GM23338 (cell line): Measurements from ENCODE around the gene HIVEP2. TPM values are rescaled to one million over a fixed set of nuclear protein-coding genes. Genes with fewer than 3 reads are reported as not detected.
A peak's percentile ranks its signal among the peaks of the same experiment; 100 is the strongest.

ENCODE experiments used
- ATAC-seq: fragments of 200-7000 bp; cut with Tn5 transposase; 3 replicates; pipeline ENCODE4 v1.9.1; 2020
- DNase-seq: peaks from one replicate; pipeline ENCODE4 v3.0.0-alpha.2; 2015; ENCODE audit warnings: low spot score
- H2AFZ ChIP-seq: fragments of 200-600 bp; sonication (generic); 2 replicates; pipeline ENCODE4 v1.8.0; 2016; ENCODE audit warnings: antibody characterized with exemption, mild to moderate bottlenecking, moderate library complexity
- H3F3A ChIP-seq: fragments of 200-600 bp; sonication (generic); replicated peaks from 2 replicates; pipeline ENCODE4 v1.8.0; 2017; ENCODE audit warnings: antibody characterized with exemption, mixed run types, low read depth
- H3K27ac ChIP-seq: fragments of 200-600 bp; sonication (generic); 2 replicates; pipeline ENCODE4 v1.6.1; 2016; ENCODE audit warnings: low read depth
- H3K27me3 ChIP-seq: fragments of 200-600 bp; sonication (generic); 2 replicates; pipeline ENCODE4 v1.8.0; 2016; ENCODE audit warnings: mild to moderate bottlenecking, mixed run types, moderate library complexity; ENCODE audit not compliant: insufficient read depth
- H3K36me3 ChIP-seq: fragments of 200-600 bp; sonication (generic); 2 replicates; pipeline ENCODE4 v1.8.0; 2016; ENCODE audit warnings: mild to moderate bottlenecking; ENCODE audit not compliant: insufficient read depth
- H3K4me1 ChIP-seq: fragments of 200-600 bp; sonication (generic); 2 replicates; pipeline ENCODE4 v1.8.0; 2016; ENCODE audit warnings: mild to moderate bottlenecking, moderate library complexity; ENCODE audit not compliant: insufficient read depth
- H3K4me2 ChIP-seq: fragments of 200-600 bp; sonication (generic); 2 replicates; pipeline ENCODE4 v1.7.1; 2017; ENCODE audit warnings: mixed run types
- H3K4me3 ChIP-seq: fragments of 200-600 bp; sonication (generic); 2 replicates; pipeline ENCODE4 v1.6.1; 2016; ENCODE audit warnings: mixed run types
- H3K79me2 ChIP-seq: fragments of 200-600 bp; sonication (generic); replicated peaks from 2 replicates; pipeline ENCODE4 v1.8.0; 2017; ENCODE audit warnings: mild to moderate bottlenecking; ENCODE audit not compliant: insufficient read depth
- H3K9me2 ChIP-seq: fragments of 200-600 bp; sonication (generic); 2 replicates; pipeline ENCODE4 v1.8.0; 2017; ENCODE audit not compliant: insufficient read depth
- H4K20me1 ChIP-seq: fragments of 200-600 bp; sonication (generic); replicated peaks from 2 replicates; pipeline ENCODE4 v1.8.0; 2017; ENCODE audit warnings: mild to moderate bottlenecking; ENCODE audit not compliant: insufficient read depth
- H3K27ac Mint-ChIP-seq: 2 replicates; pipeline ENCODE4 v1.8.0; 2020; ENCODE audit warnings: inconsistent platforms, mild to moderate bottlenecking, moderate library complexity, mixed read lengths
- H3K27me3 Mint-ChIP-seq: 3 replicates; pipeline ENCODE4 v1.8.0; 2022; ENCODE audit warnings: low read depth, mild to moderate bottlenecking, moderate library complexity, mixed read lengths, inconsistent platforms; ENCODE audit not compliant: insufficient read depth, poor library complexity
- H3K36me3 Mint-ChIP-seq: 3 replicates; pipeline ENCODE4 v1.8.0; 2021; ENCODE audit warnings: low read depth, mild to moderate bottlenecking, inconsistent platforms, moderate library complexity, mixed read lengths
- H3K4me1 Mint-ChIP-seq: 3 replicates; pipeline ENCODE4 v1.8.0; 2020; ENCODE audit warnings: mild to moderate bottlenecking, inconsistent platforms, mixed read lengths
- H3K4me3 Mint-ChIP-seq: 3 replicates; pipeline ENCODE4 v1.8.0; 2021; ENCODE audit warnings: moderate library complexity, mild to moderate bottlenecking, inconsistent platforms, mixed read lengths
- H3K9me3 Mint-ChIP-seq: 3 replicates; pipeline ENCODE4 v1.8.0; 2020; ENCODE audit warnings: moderate library complexity, mild to moderate bottlenecking, inconsistent platforms, mixed read lengths
- CTCF ChIP-seq, 2 experiments: fragments of 200-600 bp in 1 of 2; sonication (generic) in 1 of 2; conservative IDR thresholded peaks; 2 replicates each; pipeline versions ENCODE4 v1.5.1 to v1.6.1; 2016 to 2017; ENCODE audit warnings: antibody characterized with exemption in 2 of 2, low read depth in 2 of 2, mild to moderate bottlenecking in 2 of 2, moderate library complexity in 1 of 2
- ETS1 ChIP-seq: IDR thresholded peaks from 2 replicates; pipeline ENCODE4 v1.6.1; 2016; ENCODE audit warnings: antibody characterized with exemption
- EZH2 ChIP-seq: fragments of 200-600 bp; sonication (generic); IDR thresholded peaks from one replicate; pipeline ENCODE4 v1.8.0; 2017; ENCODE audit warnings: antibody characterized with exemption, mild to moderate bottlenecking, low read depth; ENCODE audit not compliant: unreplicated experiment
- EZH2phosphoT487 ChIP-seq: fragments of 200-600 bp; sonication (generic); IDR thresholded peaks from one replicate; pipeline ENCODE4 v1.8.1; 2018; ENCODE audit warnings: antibody characterized with exemption; ENCODE audit not compliant: unreplicated experiment
- JUNB ChIP-seq: IDR thresholded peaks from one replicate; pipeline ENCODE4 v1.6.1; 2016; ENCODE audit warnings: antibody characterized with exemption; ENCODE audit not compliant: unreplicated experiment
- STAT1 ChIP-seq: IDR thresholded peaks from one replicate; pipeline ENCODE4 v1.6.1; 2016; ENCODE audit warnings: antibody characterized with exemption; ENCODE audit not compliant: unreplicated experiment
- ZNF462 ChIP-seq: fragments of 250-450 bp; sonication (Bioruptor Pico); IDR thresholded peaks from 2 replicates; pipeline ENCODE4 v1.5.0; 2020; ENCODE audit warnings: mild to moderate bottlenecking, moderate library complexity
- polyA plus RNA-seq: library from polyadenylated mRNA; unstranded; fragments of >200 nt; fragmentation: Nextera tagmentation; extraction: Ambion mirVana; gene quantifications from 2 replicates; pipeline ENCODE4 v1.2.1, GENCODE V29; 2016
- total RNA-seq: library from RNA; depleted of rRNA; stranded (reverse); fragments of >200 nt; shearing (Covaris generic); gene quantifications from 2 replicates; pipeline ENCODE4 v1.2.3, GENCODE V29; 2014

The HIVEP2 gene
- total and polyA plus RNA-seq, 2 experiments from 2014 or later: 1.5 to 7.4 TPM

GRCh38 chr6:142722841-142723240 lies 222.1 kb downstream of the HIVEP2 start:
- no peaks in the 10 kb centered on the region for H3K4me1 Mint-ChIP-seq
- no peaks in the 10 kb centered on the region for H3K79me2 ChIP-seq
- peaks cover 11% of the 10 kb centered on the region; the same call in 1 of the 2 replicates for H3K9me2 ChIP-seq
- DNase-seq: no peak
- no peak for ATAC-seq
- H3K4me2 ChIP-seq: no peak overlapping the region
- no peak for TF ChIP-seq STAT1
- no peak for TF ChIP-seq ETS1
- no peak for TF ChIP-seq JUNB
- TF ChIP-seq EZH2phosphoT487: no peak
- H3F3A ChIP-seq: no peaks in the 10 kb centered on the region
- H3K4me3 Mint-ChIP-seq: no peak overlapping the region
- peak overlapping the region; percentile 63; the same call in 1 of the 2 replicates for H2AFZ ChIP-seq
- H3K27me3 ChIP-seq: no peaks in the 10 kb centered on the region
- H3K36me3 Mint-ChIP-seq: no peaks in the 10 kb centered on the region
- H4K20me1 ChIP-seq: no peaks in the 10 kb centered on the region
- no peak overlapping the region for H3K27ac Mint-ChIP-seq
- H3K36me3 ChIP-seq: no peaks in the 10 kb centered on the region
- H3K4me3 ChIP-seq: no peak overlapping the region
- no peak overlapping the region for H3K27ac ChIP-seq
- H3K27me3 Mint-ChIP-seq: peaks cover 7% of the 10 kb centered on the region
- H3K9me3 Mint-ChIP-seq: no peaks in the 10 kb centered on the region; the same call in 2 of the 3 replicates
- no peaks in the 10 kb centered on the region for H3K4me1 ChIP-seq

- Histone ChIP-seq H3K9me2 (peaks cover 3% of the 10 kb centered on the region; the same call in 1 of the 2 replicates), H3K27ac (no peak overlapping the region), H2AFZ (no peak overlapping the region), H3K27me3 (no peaks in the 10 kb centered on the region), H3F3A (no peaks in the 10 kb centered on the region), H3K36me3 (no peaks in the 10 kb centered on the region), H3K79me2 (no peaks in the 10 kb centered on the region), H3K4me3 (no peak overlapping the region), H4K20me1 (no peaks in the 10 kb centered on the region), H3K4me2 (no peak overlapping the region), H3K4me1 (no peaks in the 10 kb centered on the region)
- ATAC-seq (no peak), DNase-seq (no peak)
- peaks cover 7% of the 10 kb centered on the region for H3K27me3 Mint-ChIP-seq
- no peaks in the 10 kb centered on the region; the same call in 2 of the 3 replicates for H3K9me3 Mint-ChIP-seq
- H3K4me1 Mint-ChIP-seq: no peaks in the 10 kb centered on the region
- no peak overlapping the region for H3K27ac Mint-ChIP-seq
- no peaks in the 10 kb centered on the region for H3K36me3 Mint-ChIP-seq
- no peak overlapping the region for H3K4me3 Mint-ChIP-seq
- no peak for TF ChIP-seq STAT1
- no peak for TF ChIP-seq CTCF (conservative IDR thresholded peaks at IDR 0.05; ENCODE audit: low read depth in 2 of 2)
- TF ChIP-seq ZNF462 (CRISPR knock-in tag): no peak
- no peak for TF ChIP-seq EZH2
- no peak for TF ChIP-seq EZH2phosphoT487
- no peak for TF ChIP-seq ETS1
These were observed 223.0 kb downstream of the HIVEP2 start for GRCh38 chr6:142722012-142722411.
